ENCODE results near the gene NUP50. TPM values are rescaled to one million over a fixed set of nuclear protein-coding genes. Genes with fewer than 3 reads are reported as not detected.

Gene NUP50
- total RNA-seq, 1 donor from 2014 or later = 44.1 TPM

DNA sequence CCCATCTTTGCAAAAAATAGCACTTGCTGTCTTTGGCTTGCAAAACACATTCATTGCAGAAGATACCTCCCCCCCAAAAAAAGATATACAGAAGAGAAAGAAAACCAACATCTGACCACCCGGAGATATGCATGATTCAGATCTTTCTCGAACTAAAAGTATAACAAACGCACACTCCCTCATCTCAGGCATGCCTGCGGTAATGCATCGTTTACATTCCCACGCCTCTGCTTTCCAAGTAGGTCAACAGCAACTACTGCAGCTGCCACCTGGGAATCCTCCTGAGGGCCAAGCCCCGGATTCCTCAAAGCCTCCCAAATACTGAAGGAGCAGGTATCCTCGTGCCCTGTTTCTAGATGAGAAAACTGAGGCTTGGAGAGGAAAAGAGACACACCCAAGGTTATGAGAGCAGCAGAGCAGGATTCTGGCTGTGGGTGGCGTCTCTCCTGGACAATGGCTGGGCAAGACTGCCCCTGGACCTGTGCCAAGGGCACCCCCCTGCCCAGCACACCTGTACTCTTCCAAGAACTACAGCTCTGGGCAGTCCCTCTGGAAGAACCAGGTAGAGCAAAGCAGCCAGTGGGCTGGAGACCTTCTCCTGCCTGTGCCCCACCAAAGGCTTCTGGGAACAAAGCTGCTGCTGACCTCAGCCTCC, 38.1 kb downstream of the NUP50 start:
- no peak for DNase-seq (ENCODE audit: extremely low spot score, unreplicated experiment)
- Mint-ChIP-seq H3K27ac (ENCODE audit: unreplicated experiment) (peak overlapping the region; percentile 16), H3K27me3 (ENCODE audit: unreplicated experiment) (no peaks in the 10 kb centered on the region), H3K4me3 (ENCODE audit: unreplicated experiment) (no peak overlapping the region), H3K4me1 (ENCODE audit: unreplicated experiment) (peaks cover 16% of the 10 kb centered on the region), H3K36me3 (ENCODE audit: unreplicated experiment) (peaks cover 18% of the 10 kb centered on the region), H3K9me3 (ENCODE audit: unreplicated experiment) (no peaks in the 10 kb centered on the region)
- TF ChIP-seq CTCF (IDR thresholded peaks at IDR 0.05) = no peak

- H3K9me3 Mint-ChIP-seq (ENCODE audit: unreplicated experiment) = no peaks in the 10 kb centered on the region
Observed at GRCh38 chr22:45202333-45203149, 38.8 kb downstream of the NUP50 start.

GRCh38 chr22:45203150-45203951, 39.6 kb downstream of the NUP50 start:
- Mint-ChIP-seq H3K4me3 (ENCODE audit: unreplicated experiment) (no peak overlapping the region), H3K4me1 (ENCODE audit: unreplicated experiment) (peaks cover 23% of the 10 kb centered on the region), H3K27me3 (ENCODE audit: unreplicated experiment) (no peaks in the 10 kb centered on the region), H3K9me3 (ENCODE audit: unreplicated experiment) (no peaks in the 10 kb centered on the region), H3K27ac (ENCODE audit: unreplicated experiment) (no peak overlapping the region), H3K36me3 (ENCODE audit: unreplicated experiment) (peaks cover 13% of the 10 kb centered on the region)
- no peak for DNase-seq (ENCODE audit: extremely low spot score, unreplicated experiment)
- TF ChIP-seq CTCF (IDR thresholded peaks at IDR 0.05) = no peak

More at GRCh38 chr22:45202333-45203149, 38.8 kb downstream of the NUP50 start:
- Mint-ChIP-seq H3K27ac (ENCODE audit: unreplicated experiment) (no peak overlapping the region), H3K4me1 (ENCODE audit: unreplicated experiment) (peaks cover 16% of the 10 kb centered on the region), H3K27me3 (ENCODE audit: unreplicated experiment) (no peaks in the 10 kb centered on the region), H3K36me3 (ENCODE audit: unreplicated experiment) (peaks cover 18% of the 10 kb centered on the region), H3K4me3 (ENCODE audit: unreplicated experiment) (no peak overlapping the region)
- no peak for DNase-seq (ENCODE audit: extremely low spot score, unreplicated experiment)
- TF ChIP-seq CTCF (IDR thresholded peaks at IDR 0.05) = no peak

- peaks cover 28% of the 10 kb centered on the region for H3K4me1 Mint-ChIP-seq (ENCODE audit: unreplicated experiment)
- no peak overlapping the region for H3K27ac Mint-ChIP-seq (ENCODE audit: unreplicated experiment)
- H3K36me3 Mint-ChIP-seq (ENCODE audit: unreplicated experiment) = peaks cover 12% of the 10 kb centered on the region
- no peak overlapping the region for H3K4me3 Mint-ChIP-seq (ENCODE audit: unreplicated experiment)
- no peaks in the 10 kb centered on the region for H3K9me3 Mint-ChIP-seq (ENCODE audit: unreplicated experiment)
- H3K27me3 Mint-ChIP-seq (ENCODE audit: unreplicated experiment) = no peaks in the 10 kb centered on the region
- DNase-seq (ENCODE audit: extremely low spot score, unreplicated experiment) = no peak
- no peak for TF ChIP-seq CTCF (IDR thresholded peaks at IDR 0.05)
Observed at GRCh38 chr22:45204241-45204640, 40.5 kb downstream of the NUP50 start.
